Prostate gland (tissue), 2 donors: Measurements from ENCODE around the gene PDZD4. TPM values are rescaled to one million over a fixed set of nuclear protein-coding genes. Genes with fewer than 3 reads are reported as not detected.

Experiments
- DNase-seq: peaks from one replicate; pipeline ENCODE4 v3.0.0-alpha.2; 2019; ENCODE audit warnings: low spot score
- H3K27ac ChIP-seq, 2 donors: fragments of 200-600 bp; sonication (generic); 2 replicates each; pipeline ENCODE4 v1.5.1; 2017 to 2019
- H3K27me3 ChIP-seq: fragments of 200-600 bp; sonication (generic); replicated peaks from 2 replicates; pipeline ENCODE4 v1.5.1; 2019; ENCODE audit not compliant: insufficient read depth
- H3K36me3 ChIP-seq, 2 donors: fragments of 200-600 bp; sonication (generic); 1 replicate in 1 of 2; 2 replicates in 1 of 2; pipeline versions ENCODE4 v1.5.1 to v1.8.1; 2017 to 2019
- H3K4me1 ChIP-seq: fragments of 200-600 bp; sonication (generic); replicated peaks from 2 replicates; pipeline ENCODE4 v1.5.1; 2019
- H3K4me3 ChIP-seq, 2 donors: fragments of 200-600 bp; sonication (generic); 2 replicates each; pipeline ENCODE4 v1.5.1; 2017 to 2019
- H3K9me3 ChIP-seq: fragments of 200-600 bp; sonication (generic); 2 replicates; pipeline ENCODE4 v1.5.1; 2017
- POLR2A ChIP-seq: fragments of 450-650 bp; IDR thresholded peaks from one replicate; pipeline ENCODE4 v1.6.1; 2016; ENCODE audit warnings: antibody characterized with exemption, mild to moderate bottlenecking
- POLR2AphosphoS5 ChIP-seq: sonication (generic); formaldehyde crosslinking; IDR thresholded peaks from one replicate; pipeline ENCODE4 v1.6.1; 2017; ENCODE audit warnings: antibody characterized with exemption
- WGBS: methylation state at CpG from one replicate; pipeline ENCODE4 v1.1.5; 2018; 5-methylcytosine and 5-hydroxymethylcytosine counted together
- intact Hi-C: fragments of 100-400 bp; cut with DNase I; formaldehyde crosslinking; loops from one replicate; pipeline ENCODE4 v1.14.2; 2022
- total RNA-seq, 2 donors: library from RNA; depleted of rRNA; stranded (reverse); fragments of >200 nt; gene quantifications; one replicate each; pipeline ENCODE4 v1.1.0, GENCODE V29; 2016
- TF ChIP-seq, protein P1 (sequence below), 4 experiments: fragments of 200-600 bp in 2 of 4; fragments of 450-650 bp in 2 of 4; sonication (generic) in 2 of 4; IDR thresholded peaks; 1 replicate in 3 of 4; 2 replicates in 1 of 4; pipeline ENCODE4 v1.5.1; 2016 to 2019; ENCODE audit warnings: antibody characterized with exemption in 4 of 4, mild to moderate bottlenecking in 2 of 4, moderate library complexity in 2 of 4

Gene PDZD4
- total RNA-seq, 2 donors from 2014 or later = 7.2 to 16.8 TPM

DNA sequence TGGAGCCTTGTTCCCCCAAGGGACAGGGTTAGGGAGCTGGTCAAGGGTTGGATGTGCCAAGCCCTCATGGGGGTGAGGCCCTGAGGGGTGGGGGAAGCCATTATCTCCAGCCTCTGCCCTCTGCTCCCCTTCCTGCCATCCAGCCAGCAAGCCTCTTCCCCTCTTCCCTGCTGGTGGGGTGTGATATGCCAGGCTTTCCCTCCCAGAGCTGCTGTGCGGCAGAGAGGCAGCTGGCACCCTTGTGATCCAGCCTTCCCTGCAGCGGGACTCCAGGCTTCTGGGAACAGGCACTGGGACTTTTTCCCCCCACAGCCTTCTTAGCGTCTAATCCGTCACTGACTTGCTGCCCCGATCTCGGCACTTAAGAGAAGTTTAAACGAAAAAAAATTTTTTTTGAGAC lies 29.6 kb downstream of the PDZD4 start:
- 87% methylated on average over 7 of the region's 7 CpGs for WGBS
- intact Hi-C loops = no loop called here
- Histone ChIP-seq H3K36me3 (no peaks in the 10 kb centered on the region), H3K9me3 (no peaks in the 10 kb centered on the region), H3K4me3 (no peak overlapping the region), H3K27me3 (no peaks in the 10 kb centered on the region), H3K4me1 (no peaks in the 10 kb centered on the region), H3K27ac (no peak overlapping the region)
- TF ChIP-seq POLR2A = no peak
- TF ChIP-seq, protein P1, sequence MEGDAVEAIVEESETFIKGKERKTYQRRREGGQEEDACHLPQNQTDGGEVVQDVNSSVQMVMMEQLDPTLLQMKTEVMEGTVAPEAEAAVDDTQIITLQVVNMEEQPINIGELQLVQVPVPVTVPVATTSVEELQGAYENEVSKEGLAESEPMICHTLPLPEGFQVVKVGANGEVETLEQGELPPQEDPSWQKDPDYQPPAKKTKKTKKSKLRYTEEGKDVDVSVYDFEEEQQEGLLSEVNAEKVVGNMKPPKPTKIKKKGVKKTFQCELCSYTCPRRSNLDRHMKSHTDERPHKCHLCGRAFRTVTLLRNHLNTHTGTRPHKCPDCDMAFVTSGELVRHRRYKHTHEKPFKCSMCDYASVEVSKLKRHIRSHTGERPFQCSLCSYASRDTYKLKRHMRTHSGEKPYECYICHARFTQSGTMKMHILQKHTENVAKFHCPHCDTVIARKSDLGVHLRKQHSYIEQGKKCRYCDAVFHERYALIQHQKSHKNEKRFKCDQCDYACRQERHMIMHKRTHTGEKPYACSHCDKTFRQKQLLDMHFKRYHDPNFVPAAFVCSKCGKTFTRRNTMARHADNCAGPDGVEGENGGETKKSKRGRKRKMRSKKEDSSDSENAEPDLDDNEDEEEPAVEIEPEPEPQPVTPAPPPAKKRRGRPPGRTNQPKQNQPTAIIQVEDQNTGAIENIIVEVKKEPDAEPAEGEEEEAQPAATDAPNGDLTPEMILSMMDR (IDR thresholded peaks at IDR 0.05) = no peak
- no peak for TF ChIP-seq POLR2AphosphoS5
- no peak for DNase-seq

DNA sequence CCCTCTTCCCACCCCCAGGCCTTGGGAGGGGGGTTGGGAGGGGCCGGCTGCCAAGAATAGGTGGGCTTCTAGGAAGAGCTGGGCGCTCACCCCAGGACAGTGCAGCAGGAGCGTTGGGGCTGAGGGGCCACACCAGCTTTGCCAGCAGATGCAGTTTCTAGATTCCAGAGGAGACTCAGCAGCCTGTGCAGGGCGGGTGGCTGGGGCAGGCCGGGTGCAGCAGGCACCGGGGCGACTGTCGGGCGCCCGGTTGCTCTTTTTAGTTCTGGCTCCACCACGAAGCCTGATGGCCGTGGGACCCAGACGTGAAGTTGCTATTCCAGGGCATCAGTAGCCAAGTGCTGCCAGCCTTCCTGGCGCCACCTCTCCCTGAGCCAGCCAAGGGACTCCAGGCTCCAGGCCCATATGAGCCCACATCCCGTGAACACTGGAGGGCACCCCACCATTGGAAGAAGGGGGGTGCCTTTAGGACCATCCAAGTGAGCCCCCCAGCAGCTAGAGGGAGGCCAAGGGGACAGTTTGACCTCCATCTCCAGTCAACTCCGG lies 30.1 kb downstream of the PDZD4 start:
- no peak for DNase-seq
- Histone ChIP-seq H3K27me3 (no peaks in the 10 kb centered on the region), H3K27ac (no peak overlapping the region), H3K36me3 (no peaks in the 10 kb centered on the region), H3K9me3 (no peaks in the 10 kb centered on the region), H3K4me1 (no peaks in the 10 kb centered on the region), H3K4me3 (no peak overlapping the region)
- TF ChIP-seq POLR2A (no peak), POLR2AphosphoS5 (no peak)
- TF ChIP-seq, protein P1 (IDR thresholded peaks at IDR 0.05) = no peak
- intact Hi-C loops = no loop called here
- whole genome bisulfite sequencing = 77% methylated on average over 13 of the region's 16 CpGs

DNA sequence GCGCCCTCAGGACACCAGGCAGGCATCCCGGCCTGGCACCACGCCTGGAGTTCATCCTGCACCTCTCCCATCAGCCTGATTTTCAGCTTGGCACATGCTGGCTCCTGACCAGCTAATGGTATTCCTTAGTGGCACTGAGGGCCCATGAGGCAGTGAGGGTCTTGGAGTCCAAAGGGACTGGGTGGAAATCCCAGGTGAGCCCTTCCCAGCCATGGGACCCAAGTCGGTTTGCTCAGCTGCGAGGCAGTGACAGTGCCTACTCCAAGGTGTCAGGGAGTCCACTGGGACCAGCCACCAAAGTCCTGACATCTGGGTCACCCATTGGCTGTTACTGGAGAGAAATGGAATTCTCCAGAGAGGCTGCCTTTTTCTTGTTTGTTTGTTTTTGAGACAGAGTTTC lies 31.0 kb downstream of the PDZD4 start:
- H3K27ac ChIP-seq = no peak overlapping the region
- no peak overlapping the region for H3K4me3 ChIP-seq
- intact Hi-C loops = no loop called here
- H3K27me3 ChIP-seq = no peaks in the 10 kb centered on the region
- no peaks in the 10 kb centered on the region for H3K4me1 ChIP-seq
- no peak for TF ChIP-seq POLR2AphosphoS5
- no peak for TF ChIP-seq POLR2A
- TF ChIP-seq, protein P1 (IDR thresholded peaks at IDR 0.05) = no peak
- no peak for DNase-seq
- no peaks in the 10 kb centered on the region for H3K36me3 ChIP-seq
- H3K9me3 ChIP-seq = no peaks in the 10 kb centered on the region
- 84% methylated on average over 3 of the region's 5 CpGs for WGBS

DNA sequence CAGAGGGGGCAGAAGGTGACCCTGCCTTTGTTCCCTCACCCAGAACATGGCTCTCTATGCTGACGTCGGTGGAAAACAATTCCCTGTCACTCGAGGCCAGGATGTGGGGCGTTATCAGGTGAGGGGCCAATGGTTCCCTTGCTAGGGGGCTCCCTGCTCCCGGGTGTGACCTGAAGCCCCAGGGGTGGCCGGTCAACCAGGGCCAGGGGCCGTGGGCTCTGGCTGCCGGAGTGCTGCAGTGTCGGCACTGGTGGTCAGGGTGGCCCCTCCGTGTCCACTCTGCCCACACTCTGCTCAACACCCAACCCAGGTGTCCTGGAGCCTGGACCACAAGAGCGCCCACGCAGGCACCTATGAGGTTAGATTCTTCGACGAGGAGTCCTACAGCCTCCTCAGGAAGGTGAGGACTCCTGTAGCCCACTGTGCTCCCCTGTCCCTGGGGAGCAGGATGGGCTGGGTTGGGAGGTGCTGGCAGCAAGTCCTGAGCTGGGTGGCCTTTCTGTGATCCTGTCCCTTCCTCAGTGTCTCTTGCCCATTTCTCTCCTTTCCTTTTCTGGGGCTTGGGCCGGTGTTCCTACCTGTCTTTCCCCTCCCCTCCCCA lies 32.8 kb downstream of the PDZD4 start:
- intact Hi-C loops = no loop called here
- Histone ChIP-seq H3K27me3 (no peaks in the 10 kb centered on the region), H3K4me3 (no peak overlapping the region), H3K9me3 (no peaks in the 10 kb centered on the region), H3K36me3 (no peaks in the 10 kb centered on the region), H3K27ac (no peak overlapping the region), H3K4me1 (no peaks in the 10 kb centered on the region)
- DNase-seq = no peak
- 90% methylated on average over 9 of the region's 15 CpGs for WGBS
- TF ChIP-seq, protein P1 (IDR thresholded peaks at IDR 0.05) = no peak
